Thyroid gland (tissue), 4 donors: ENCODE results near the gene FJX1. TPM values are rescaled to one million over a fixed set of nuclear protein-coding genes. Genes with fewer than 3 reads are reported as not detected.

Experiments
- DNase-seq, 2 donors: peaks; one replicate each; pipeline ENCODE4 v3.0.0-alpha.2; 2019
- H3K27ac ChIP-seq, 3 donors: fragments of 200-600 bp; sonication (generic); 1 replicate in 2 of 3; 2 replicates in 1 of 3; pipeline ENCODE4 v1.5.1; 2016 to 2019; ENCODE audit warnings: mild to moderate bottlenecking in 1 of 3, moderate library complexity in 1 of 3
- H3K27me3 ChIP-seq: fragments of 200-600 bp; sonication (generic); one replicate; pipeline ENCODE4 v1.5.1; 2019
- H3K36me3 ChIP-seq, 2 donors: fragments of 200-600 bp; sonication (generic); one replicate each; pipeline ENCODE4 v1.5.1; 2016 to 2019
- H3K4me1 ChIP-seq, 2 donors: fragments of 200-600 bp; sonication (generic); one replicate each; pipeline ENCODE4 v1.5.1; 2017 to 2019
- H3K4me3 ChIP-seq, 3 donors: fragments of 200-600 bp; sonication (generic); replicated peaks in 1 of 3; 1 replicate in 2 of 3; 2 replicates in 1 of 3; pipeline ENCODE4 v1.5.1; 2016; ENCODE audit warnings: mild to moderate bottlenecking in 1 of 3
- H3K9me3 ChIP-seq: fragments of 200-600 bp; sonication (generic); one replicate; pipeline ENCODE4 v1.5.1; 2017
- CTCF ChIP-seq, 6 experiments: fragments of 200-600 bp in 3 of 6; fragments of 450-650 bp in 3 of 6; sonication (generic) in 3 of 6; IDR thresholded peaks; one replicate each; pipeline ENCODE4 v1.5.1; 2016 to 2019; ENCODE audit warnings: antibody characterized with exemption in 6 of 6, mild to moderate bottlenecking in 2 of 6, inconsistent platforms in 1 of 6, moderate library complexity in 1 of 6
- POLR2A ChIP-seq, 2 donors: fragments of 450-650 bp; IDR thresholded peaks; one replicate each; pipeline ENCODE4 v1.6.1; 2017; ENCODE audit warnings: antibody characterized with exemption in 2 of 2, mild to moderate bottlenecking in 2 of 2, moderate library complexity in 1 of 2
- WGBS, 2 donors: methylation state at CpG; one replicate each; pipeline ENCODE4 v1.1.5; 2017; 5-methylcytosine and 5-hydroxymethylcytosine counted together
- intact Hi-C: fragments of 100-400 bp; cut with DNase I; formaldehyde crosslinking; loops from one replicate; pipeline ENCODE4 v1.15.1; 2023
- total RNA-seq, 4 donors: library from RNA; depleted of rRNA; stranded (reverse); fragments of >200 nt; gene quantifications; one replicate each; pipeline ENCODE4 v1.2.3, GENCODE V29; 2016

FJX1 gene
- total RNA-seq, 4 donors from 2014 or later, result 1.5 to 5.9 (median 2.9) TPM

- Histone ChIP-seq H3K9me3 (no peaks in the 10 kb centered on the region), H3K4me3 (no peak overlapping the region), H3K36me3 (no peaks in the 10 kb centered on the region), H3K27ac (no peak overlapping the region), H3K27me3 (peaks cover 10% of the 10 kb centered on the region), H3K4me1 (no peaks in the 10 kb centered on the region)
- DNase-seq, result no peak
- intact Hi-C loops, result no loop called here
- TF ChIP-seq CTCF (IDR thresholded peaks at IDR 0.05) (no peak), POLR2A (IDR thresholded peaks at IDR 0.05) (no peak)
- 88 to 95% methylated on average over 2 of the region's 2 CpGs for WGBS, 2 donors
These were observed 8.2 kb downstream of the FJX1 start for GRCh38 chr11:35626501-35626900.

- no peaks in the 10 kb centered on the region for H3K36me3 ChIP-seq
- no peak overlapping the region for H3K27ac ChIP-seq
- DNase-seq, result no peak
- intact Hi-C loops, result no loop called here
- TF ChIP-seq POLR2A (IDR thresholded peaks at IDR 0.05) (no peak), CTCF (IDR thresholded peaks at IDR 0.05) (no peak)
- H3K27me3 ChIP-seq, result no peaks in the 10 kb centered on the region
- H3K9me3 ChIP-seq, result no peaks in the 10 kb centered on the region
- H3K4me1 ChIP-seq, result no peaks in the 10 kb centered on the region
- no peak overlapping the region for H3K4me3 ChIP-seq
- WGBS, 2 donors, result 70 to 76% methylated on average over 4 of the region's 4 CpGs
These were observed 11.3 kb downstream of the FJX1 start for GRCh38 chr11:35629511-35629910.

GRCh38 chr11:35629914-35630313, 11.7 kb downstream of the FJX1 start:
- no peak overlapping the region for H3K4me3 ChIP-seq
- H3K9me3 ChIP-seq, result no peaks in the 10 kb centered on the region
- H3K27ac ChIP-seq, result no peak overlapping the region
- no peaks in the 10 kb centered on the region for H3K36me3 ChIP-seq
- no peak for TF ChIP-seq POLR2A (IDR thresholded peaks at IDR 0.05)
- TF ChIP-seq CTCF (IDR thresholded peaks at IDR 0.05), result no peak
- no peaks in the 10 kb centered on the region for H3K27me3 ChIP-seq
- 74% methylated on average over 6 of the region's 6 CpGs for WGBS, 2 donors
- no peak for DNase-seq
- intact Hi-C loops, result no loop called here
- no peaks in the 10 kb centered on the region for H3K4me1 ChIP-seq

- intact Hi-C loops, result no loop called here
- no peaks in the 10 kb centered on the region for H3K27me3 ChIP-seq
- no peaks in the 10 kb centered on the region for H3K4me1 ChIP-seq
- no peak for TF ChIP-seq CTCF (IDR thresholded peaks at IDR 0.05)
- no peak for TF ChIP-seq POLR2A (IDR thresholded peaks at IDR 0.05)
- DNase-seq, result no peak
- H3K27ac ChIP-seq, result no peak overlapping the region
- no peaks in the 10 kb centered on the region for H3K36me3 ChIP-seq
- H3K4me3 ChIP-seq, result no peak overlapping the region
- no peaks in the 10 kb centered on the region for H3K9me3 ChIP-seq
- 71 to 72% methylated on average over 3 of the region's 3 CpGs for WGBS, 2 donors
These were observed 13.6 kb downstream of the FJX1 start for GRCh38 chr11:35631891-35632290.

GRCh38 chr11:35632301-35632700, 14.0 kb downstream of the FJX1 start:
- no peaks in the 10 kb centered on the region for H3K9me3 ChIP-seq
- no peak for DNase-seq
- H3K4me3 ChIP-seq, result no peak overlapping the region
- no peaks in the 10 kb centered on the region for H3K36me3 ChIP-seq
- H3K4me1 ChIP-seq, result no peaks in the 10 kb centered on the region
- no peak for TF ChIP-seq CTCF (IDR thresholded peaks at IDR 0.05)
- no peak for TF ChIP-seq POLR2A (IDR thresholded peaks at IDR 0.05)
- WGBS, 2 donors, result 44 to 50% methylated on average over 1 of the region's 1 CpG
- intact Hi-C loops, result no loop called here
- no peak overlapping the region for H3K27ac ChIP-seq
- no peaks in the 10 kb centered on the region for H3K27me3 ChIP-seq
